ENCODE data around the gene WDR47.
"Not testable (repeated sequence)": the region's sequence is repeated elsewhere in the genome, so short reads cannot be mapped to it uniquely, and the experiment has no call there.

Gene WDR47

DNA sequence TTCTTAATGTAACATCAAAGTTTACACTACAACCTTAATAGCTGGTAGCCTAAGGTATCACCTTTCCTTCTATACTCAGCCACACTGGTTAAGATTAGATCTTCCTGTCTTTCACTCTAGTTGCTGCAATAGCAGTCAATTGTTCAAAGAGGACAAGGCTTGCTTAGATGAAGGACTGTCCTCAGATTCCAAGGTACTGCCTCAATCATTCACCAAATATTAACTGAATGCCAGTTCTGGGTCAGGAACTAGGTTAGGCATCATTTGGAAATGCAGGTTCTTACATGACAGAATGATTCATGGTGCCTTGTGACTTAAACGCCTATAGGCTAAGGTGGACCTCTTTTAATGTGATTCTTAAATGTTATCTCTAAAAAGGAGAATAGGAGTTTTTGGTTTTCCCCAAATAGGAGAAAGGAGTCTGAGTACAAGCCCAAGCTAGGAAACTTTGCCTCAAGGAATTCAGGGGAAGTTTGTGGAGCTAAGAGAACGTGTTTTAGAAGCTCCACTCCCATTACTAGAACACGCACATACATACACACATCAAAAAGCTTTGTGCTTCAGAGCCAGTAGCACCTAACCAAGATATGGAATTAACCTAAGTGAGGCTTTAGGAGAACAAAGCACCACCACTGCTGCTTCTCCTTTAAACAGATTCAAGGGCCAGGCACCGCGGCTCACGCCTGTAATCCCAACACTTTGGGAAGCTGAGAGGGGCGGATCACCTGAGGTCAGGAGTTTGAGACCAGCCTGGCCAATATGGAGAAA lies 8.5 kb upstream of the WDR47 start:
- no peak for DNase-seq

DNA sequence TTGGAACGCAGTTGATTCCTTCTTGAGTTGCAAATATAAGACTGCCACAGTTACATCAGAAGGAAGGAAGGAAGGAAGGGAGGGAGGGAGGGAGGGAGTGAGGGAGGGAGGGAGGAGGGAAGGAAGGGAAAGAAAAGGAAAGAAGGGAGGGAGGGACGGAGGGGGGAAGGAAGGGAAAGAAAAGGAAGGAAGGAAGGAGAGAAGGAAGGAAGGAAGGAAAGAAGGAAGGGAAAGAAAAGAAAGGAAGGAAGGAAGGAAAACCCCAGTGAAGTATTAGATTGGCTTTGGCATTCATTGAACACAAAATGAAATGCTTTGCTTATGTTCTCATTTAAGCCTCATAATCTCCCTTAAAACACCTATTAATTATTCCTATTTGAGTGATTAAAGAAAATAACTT lies 6.4 kb upstream of the WDR47 start:
- DNase-seq = no peak

DNA sequence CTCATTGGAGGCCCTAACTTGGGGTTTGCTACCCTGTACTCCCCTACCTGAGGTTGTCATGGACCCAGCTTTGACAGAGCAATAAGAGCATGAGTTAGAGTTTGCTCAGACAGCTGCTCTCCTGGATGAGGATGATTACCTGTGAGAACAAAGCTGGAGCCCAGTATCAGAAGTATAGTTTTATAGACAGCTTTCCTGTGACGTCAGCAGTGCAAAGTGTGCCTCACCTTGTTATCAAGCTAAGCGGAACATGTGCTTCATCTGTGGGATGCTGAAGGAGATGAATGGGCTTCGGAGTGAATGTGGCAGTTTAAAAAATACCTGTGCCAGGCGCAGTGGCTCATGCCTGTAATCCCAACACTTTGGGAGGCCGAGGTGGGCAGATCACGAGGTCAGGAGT lies 5.4 kb upstream of the WDR47 start:
- DNase-seq = no peak

DNA sequence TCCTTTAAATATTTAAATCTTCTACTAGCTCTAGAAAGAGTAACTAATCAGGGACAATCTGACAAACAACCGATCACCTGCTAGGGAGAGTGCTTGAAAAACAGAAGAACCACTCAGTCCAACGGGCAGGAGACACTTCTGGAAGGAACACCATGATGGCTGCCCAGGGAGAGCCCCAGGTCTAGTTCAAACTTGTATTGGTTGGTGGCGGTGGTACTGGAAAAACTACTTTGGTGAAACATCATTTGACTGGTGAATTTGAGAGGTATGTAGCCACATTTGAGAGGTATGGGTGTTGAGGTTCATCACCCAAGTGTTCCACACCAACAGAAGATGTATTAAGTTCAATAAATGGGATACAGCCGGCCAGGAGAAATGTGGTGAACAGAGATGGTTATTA lies 4.8 kb upstream of the WDR47 start:
- no peak for DNase-seq

DNA sequence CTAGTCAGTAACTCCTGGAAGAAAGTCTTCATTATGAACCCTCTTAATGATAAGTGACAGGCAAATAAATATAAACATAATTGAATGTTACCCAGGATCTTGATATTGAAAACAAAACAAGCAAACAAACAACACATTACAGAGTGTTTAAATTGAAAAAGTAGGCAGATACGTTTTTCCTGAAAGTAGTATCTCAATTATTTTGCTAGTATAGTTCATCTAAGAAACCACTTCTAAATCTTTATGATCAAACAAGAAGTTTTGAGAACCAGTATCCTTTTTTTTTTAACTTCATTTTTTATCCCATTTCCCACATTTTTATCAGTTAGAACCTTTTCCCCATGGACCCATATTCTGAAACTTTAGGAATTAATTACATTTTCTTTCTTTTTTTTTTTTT lies 3.7 kb upstream of the WDR47 start:
- no peak for DNase-seq

DNA sequence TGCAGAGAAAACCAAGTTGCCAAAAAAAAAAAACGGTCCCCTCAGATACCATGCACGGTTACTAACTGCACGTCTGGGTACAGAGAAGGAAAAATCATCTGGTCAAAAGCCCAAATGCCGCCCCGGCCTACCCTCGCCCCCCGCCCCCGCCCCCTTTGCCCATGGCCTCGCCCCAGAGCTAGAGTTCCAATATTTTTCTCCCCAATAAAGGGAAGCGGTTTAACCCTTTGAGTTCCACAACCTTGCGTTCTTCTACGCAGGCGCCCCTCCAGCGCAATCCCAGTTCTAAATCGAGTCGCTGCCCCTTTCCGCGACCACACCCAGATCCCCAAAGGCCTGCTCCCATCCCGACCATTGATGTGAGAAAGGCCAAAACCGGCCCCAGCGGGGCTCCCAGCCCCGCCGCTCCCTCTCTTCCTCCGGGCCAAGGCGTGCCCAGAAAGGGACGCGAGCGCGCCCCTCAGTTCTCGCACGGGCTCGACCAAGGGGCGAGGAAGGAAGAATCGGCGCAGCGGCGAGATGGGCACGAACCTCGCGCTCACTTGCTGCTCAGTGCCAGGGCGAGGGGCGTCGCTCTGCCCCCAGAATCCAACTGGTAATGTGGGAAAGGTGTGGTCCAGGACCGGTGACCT lies 797 bp downstream of the WDR47 start:
- DNase-seq = peak; percentile 16

DNA sequence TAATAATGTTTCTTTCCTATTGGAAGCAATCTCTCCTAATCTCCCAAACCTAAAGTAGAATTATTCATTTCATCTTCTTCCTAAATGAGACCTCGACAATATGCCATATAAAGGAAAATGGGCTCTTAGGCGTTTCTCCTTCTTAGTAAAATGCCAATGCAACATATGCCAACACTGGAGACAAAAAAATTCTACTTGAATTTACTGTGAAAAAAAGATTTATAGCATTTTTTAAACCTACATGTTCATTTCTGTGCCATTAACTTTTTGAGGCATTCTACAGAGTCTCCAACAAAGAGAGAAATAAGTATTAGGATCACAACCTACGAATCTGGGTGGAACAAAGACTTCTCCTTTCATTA lies 1.3 kb downstream of the WDR47 start:
- DNase-seq = no peak

DNA sequence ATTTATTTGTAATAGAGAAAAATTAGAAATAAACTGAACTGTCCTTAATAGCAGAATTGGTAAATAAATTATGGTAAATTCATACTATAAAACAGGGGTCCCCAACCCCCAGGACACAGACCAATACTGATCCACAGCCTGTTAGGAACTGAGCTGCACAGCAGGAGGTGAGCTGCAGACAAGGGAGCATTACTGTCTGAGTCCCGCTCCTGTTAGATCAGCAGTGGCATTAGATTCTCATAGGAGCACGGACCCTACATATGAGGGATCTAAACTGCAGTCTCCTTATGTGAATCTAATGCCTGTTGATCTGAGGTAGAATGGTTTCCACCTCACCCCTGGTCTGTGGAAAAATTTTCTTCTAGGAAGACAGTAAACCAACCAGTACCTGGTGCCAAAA lies 7.5 kb downstream of the WDR47 start:
- no peak for DNase-seq

DNA sequence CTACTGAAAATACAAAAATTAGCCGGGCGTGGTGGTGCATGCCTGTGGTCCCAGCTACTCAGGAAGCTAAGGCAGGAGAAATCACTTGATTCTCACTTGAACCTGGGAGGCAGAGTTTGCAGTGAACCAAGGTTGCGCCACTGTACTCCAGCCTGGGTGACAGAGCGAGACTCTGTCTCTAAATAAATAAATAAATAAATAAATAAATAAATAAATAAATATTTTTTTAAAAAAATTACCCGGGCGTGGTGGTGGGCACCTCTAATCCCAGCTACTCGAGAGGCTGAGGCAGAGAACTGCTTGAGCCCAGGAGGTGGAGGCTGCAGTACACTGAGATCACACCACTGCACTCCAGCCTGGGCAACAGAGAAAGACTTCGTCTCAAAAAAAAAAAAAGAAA lies 12.4 kb downstream of the WDR47 start:
- not testable (repeated sequence) for DNase-seq

DNA sequence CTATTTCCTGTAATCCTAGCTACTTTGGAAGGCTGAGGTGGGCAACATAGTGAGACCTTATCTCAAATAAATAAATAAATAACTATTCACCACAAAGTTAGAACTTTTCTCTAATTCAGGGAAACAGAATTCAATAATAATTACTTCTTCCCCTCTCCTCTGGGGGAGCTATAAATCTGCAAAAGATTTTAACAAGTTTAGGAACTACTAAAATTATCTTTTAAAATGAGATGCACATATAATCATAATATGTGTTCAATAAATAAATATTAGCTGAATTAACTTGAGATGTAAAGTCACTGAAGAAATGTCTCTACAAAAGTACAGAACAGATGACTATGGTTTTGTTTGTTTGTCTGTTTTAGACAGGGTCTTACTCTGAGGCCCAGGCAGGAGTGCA lies 14.1 kb downstream of the WDR47 start:
- no peak for DNase-seq

DNA sequence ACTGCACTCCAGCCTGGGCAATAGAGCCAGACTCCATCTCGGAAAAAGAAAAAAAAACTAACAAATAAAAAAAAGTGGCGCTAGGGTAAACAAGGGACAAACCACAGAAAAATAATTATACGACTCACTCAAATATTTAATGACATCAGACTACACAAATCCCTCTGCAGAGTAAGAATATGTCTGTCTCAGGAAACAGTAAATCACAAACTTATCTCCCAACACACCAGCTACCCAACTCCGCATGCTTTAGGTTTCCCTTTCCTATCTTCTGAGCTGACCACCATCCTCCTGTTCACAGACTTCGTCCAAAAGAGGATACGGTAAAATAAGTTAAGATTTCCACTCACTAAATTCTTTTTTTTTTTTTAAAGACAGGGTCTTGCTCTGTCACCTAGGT lies 16.2 kb downstream of the WDR47 start:
- DNase-seq = peak; percentile 10

DNA sequence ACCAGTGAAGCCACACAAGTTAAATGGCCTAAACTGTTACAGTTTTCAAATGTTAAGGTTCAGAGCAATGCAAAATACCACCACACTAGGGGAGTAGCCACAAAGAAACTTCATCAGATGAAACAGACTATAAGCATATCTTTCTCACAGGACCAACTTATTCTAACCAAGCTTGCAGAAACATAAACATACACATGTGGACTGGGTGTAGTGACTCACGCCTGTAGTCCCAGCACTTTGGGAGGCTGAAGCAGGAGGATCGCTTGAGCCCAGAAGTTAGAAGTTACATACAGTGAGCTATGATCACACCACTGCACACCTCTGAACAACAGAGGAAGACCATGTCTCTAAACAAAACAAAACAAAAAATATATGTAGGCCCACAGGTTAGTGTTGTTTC lies 17.3 kb downstream of the WDR47 start:
- no peak for DNase-seq

DNA sequence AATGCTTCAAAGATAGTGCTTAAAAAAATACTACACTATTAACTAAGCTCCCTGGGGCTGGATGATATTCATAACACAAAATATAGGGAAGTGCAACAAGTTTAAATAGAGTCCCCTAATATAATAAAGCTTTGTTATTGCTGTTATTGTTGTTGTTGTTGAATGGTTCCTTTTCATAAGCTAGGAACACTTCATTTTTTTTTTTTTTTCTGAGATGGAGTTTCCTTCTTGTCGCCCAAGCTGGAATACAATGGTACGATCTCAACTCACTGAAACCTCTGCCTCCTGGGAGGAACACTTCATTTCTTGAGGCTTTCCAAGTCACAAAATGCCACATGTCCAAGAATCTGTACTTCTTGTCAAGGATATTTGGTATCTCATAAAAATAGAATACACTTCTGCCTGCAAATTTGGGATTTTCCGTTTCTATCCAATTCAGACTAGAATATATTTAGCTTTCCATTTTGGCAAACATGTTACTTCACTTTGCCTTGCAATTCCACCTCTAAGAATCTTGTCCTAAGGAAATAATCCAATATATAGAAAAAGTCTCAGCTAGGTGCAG lies 21.1 kb downstream of the WDR47 start:
- DNase-seq = no peak

DNA sequence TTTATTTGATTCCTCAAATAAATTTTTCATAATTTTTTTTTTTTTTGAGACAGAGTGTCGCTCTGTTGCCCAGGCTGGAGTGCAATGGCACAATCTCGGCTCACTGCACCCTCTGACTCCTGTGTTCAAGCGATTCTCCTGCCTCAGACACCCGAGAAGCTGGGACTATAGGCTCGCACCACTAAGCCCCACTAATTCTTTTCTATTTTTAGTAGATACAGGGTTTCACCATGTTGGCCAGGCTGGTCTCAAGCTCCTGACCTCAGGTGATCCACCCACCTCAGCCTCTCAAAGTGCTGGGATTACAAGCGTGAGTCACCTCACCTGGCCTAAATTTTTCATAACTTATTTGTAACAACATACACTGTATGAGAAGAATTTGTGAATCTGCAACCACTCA lies 24.2 kb downstream of the WDR47 start:
- DNase-seq = not testable (repeated sequence)

DNA sequence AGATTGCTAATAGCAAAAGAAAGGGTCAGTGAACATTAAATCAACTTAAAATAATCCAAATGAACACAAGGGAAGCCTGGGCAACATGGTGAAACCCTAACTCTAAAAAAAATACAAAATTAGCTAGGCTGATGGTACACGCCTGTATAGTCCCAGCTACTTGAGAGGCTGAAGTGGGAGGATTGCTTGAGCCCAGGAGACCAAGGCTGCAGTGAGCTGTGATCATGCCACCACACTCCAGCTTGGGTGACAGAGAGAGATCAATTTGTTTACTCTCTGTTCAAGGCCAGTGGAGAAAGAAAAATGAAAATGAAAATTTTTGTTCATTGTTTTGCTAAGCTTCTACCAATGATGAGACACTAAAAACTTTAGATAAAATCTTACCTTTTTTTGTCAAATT lies 24.8 kb downstream of the WDR47 start:
- DNase-seq = no peak

DNA sequence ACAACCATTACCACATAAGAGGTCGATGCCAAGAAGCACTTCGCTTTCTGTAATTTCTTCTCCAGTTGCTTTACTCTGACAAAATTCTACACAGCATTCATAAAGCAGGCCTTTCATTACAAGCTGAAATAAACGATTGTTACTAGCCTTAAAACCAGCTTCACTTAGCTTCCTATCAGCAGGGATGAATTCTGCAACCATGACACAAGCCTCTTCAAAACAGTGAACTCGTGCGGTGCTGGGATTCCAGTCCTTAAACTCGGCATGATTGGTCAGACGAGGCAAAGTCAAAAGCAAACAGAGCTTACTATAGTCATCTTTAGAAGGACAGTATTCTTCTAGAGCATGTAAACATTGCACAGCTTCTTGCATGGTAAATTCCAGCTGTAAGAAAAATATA lies 30.6 kb downstream of the WDR47 start:
- no peak for DNase-seq

DNA sequence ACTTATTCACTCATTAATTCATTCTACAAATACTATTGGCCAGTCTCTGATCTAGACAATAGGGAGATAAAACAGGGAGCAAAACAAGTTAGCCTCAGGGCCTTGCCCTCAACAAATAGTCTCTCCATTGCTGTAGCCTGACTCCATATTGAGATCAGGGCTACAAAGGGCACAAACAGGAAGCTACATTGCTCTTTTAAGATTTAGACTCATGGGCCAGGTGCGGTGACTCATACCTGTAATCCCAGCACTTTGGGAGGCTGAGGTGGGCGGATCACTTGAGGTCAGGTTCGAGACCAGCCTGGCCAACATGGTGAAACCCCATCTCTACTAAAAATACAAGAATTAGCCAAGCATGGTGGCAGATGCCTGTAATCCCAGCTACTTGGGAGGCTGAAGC lies 45.3 kb downstream of the WDR47 start:
- DNase-seq = not testable (repeated sequence)

DNA sequence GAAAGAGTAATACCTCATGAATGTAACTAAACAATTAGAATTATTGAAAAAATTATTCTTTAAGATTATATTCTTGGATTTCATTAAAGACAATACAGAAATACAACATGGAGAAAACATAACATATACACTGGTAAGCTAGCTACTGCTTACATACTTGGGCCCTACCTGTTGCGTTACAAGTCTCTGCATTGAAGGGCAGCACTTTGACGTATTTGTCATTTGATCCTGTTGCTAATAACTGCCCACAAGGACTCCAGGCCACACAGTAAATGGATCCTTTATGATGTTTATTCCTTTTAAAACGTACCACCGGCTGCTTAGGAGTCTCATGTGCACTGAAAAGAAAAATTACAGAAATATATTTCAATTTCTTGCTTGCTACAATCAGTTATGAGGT lies 58.8 kb downstream of the WDR47 start:
- no peak for DNase-seq

DNA sequence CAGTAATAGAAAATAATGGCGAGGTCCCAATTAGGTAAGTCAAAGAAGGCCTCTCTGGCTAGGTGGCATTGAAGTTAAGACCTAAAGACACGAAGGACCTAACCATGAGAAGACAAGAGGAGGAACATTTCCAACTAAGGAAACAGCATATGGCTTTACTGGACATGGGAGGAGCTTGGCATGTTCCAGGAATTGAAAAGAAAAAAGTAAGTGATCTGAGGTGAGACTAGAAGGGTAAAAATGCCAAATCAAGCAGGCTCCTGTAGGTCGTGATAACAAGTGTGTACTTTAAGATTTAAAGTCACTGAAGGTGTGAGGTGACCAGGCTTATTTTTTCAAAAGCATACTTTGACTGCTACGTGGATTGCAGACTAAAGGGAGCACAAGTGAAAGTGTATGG lies 65.2 kb downstream of the WDR47 start:
- DNase-seq = no peak

DNA sequence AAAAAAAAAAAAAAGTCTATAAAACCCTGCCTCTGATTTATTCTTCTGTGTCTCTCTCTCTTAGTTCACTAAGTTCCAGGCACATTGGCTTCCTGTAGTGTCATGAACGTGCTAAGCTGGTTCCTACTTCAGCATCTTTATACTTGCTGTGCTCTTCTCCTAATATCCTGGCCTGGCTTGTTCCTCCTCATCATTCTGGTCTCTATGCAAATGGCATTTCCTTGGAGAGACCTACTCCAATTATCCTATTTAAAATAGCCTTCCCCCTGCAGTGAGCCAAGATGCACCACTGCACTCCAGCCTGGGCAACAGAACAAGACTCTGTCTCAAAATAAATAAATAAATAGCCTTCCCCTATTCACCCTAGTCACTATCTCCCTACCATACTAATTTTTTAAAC lies 69.0 kb downstream of the WDR47 start:
- DNase-seq = no peak

DNA sequence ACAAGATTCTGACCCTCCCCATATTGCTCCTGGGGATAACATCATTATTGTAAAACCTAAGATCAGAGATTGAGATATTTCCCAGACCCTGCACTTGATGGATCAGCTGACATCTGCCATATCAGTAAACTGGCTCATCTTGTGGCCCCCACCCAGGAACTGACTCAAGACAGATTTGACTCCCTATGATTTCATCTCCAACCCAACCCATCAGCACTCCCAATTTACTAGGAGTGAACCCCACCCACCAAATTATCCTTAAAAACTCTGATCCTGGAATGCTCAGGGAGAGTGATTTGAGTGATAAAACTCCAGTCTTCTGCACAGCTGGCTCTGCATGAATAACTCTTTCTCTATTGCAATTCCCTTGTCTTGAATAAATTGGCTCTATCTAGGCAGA lies 72.6 kb downstream of the WDR47 start:
- DNase-seq = no peak

DNA sequence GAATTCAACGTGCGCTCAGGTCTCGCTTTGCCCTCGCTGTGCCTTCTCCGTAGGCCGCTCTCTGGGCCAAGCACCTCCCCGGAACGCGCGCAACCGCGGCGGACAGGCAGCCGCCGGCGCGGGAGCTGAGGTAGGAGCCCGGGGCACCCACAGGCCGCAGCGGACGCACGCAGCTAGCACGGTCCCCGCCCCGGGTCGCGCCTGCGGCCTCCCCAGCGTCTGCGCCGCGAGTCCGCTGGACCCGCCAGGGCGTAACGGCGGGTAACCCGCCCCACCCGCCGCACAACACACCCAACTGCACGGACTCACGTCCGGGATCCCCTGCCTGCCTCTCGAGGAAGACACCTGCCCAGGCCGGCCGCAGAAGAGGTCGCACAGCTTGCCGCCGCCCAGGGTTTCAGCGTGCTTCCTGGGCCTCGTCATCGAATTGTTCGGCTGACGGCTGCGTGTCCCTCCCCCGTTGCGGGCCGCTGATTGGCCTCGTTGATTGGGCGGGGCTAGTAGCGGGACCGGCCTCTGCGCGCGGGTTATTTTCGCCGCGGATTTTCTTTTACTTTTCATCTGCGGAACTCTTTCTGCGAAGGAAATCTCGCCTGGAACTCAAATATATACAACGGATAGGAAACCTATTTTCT lies 78.7 kb downstream of the WDR47 start, which contains the start of gene CLCC1:
Gene CLCC1, minus strand, starts transcription at position 433 of the 635 bp plus-strand sequence. CDS start 13,047 bp downstream, outside the sequence.
- DNase-seq = peak; percentile 88

DNA sequence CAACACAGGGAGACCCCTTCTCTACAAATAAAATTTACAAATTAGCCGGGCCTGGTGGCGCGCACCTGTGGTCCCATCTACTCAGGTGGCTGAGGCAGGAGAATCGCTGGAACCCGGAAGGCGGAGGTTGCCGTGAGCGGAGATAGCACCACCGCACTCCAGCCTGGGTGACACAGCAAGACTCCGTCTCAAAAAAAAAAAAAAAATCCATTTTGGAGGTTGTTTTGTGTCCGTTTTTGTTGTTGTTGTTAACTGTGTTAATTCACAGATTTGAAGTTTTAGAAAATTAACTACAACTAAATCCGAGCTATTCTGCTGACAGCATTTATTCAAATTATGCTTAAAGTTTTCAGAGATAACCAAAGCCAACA lies 79.2 kb downstream of the WDR47 start:
- no peak for DNase-seq

Measured in fibroblast of upper back skin (primary cell).